Caco-2 (cell line): ENCODE results near the gene RNF151. TPM values are rescaled to one million over a fixed set of nuclear protein-coding genes. Genes with fewer than 3 reads are reported as not detected.

Experiments used
- BruUV-seq: library from RNA; stranded (reverse); fragments of 400-500 nt; replicated peaks from 2 replicates; lab custom pipeline; 2021; lab: Mats Ljungman, UMichigan
- CTCF ChIA-PET: fragments of 300-600 bp; sonication (Branson Sonifier 250); formaldehyde crosslinking; loops from one replicate; lab custom pipeline; 2022; ENCODE audit warnings: antibody characterized with exemption; lab: Charles Lee
- POLR2A ChIA-PET: fragments of 300-600 bp; sonication (Branson Sonifier 250); formaldehyde crosslinking; loops from one replicate; lab custom pipeline; 2022; ENCODE audit warnings: antibody characterized with exemption; lab: Charles Lee
- DNase-seq, 2 experiments: peaks; one replicate each; pipeline versions ENCODE4 v3.0.0 to v3.0.0-alpha.2; 2020 to 2022
- H3K27me3 ChIP-seq: replicated peaks from 2 replicates; pipeline ENCODE4 v1.6.0; 2011; ENCODE audit warnings: low read length; ENCODE audit not compliant: control insufficient read depth, insufficient read depth
- H3K36me3 ChIP-seq: 2 replicates; pipeline ENCODE4 v1.5.1; 2011; ENCODE audit warnings: low read length; ENCODE audit not compliant: control insufficient read depth, insufficient read depth
- H3K4me1 ChIP-seq: fragments of 250-450 bp; sonication (Bioruptor Pico); 2 replicates; pipeline ENCODE4 v1.5.1; 2020; ENCODE audit warnings: mild to moderate bottlenecking
- H3K4me3 ChIP-seq: 2 replicates; pipeline ENCODE4 v1.5.1; 2011; ENCODE audit warnings: low read depth, mild to moderate bottlenecking, control low read depth, low read length
- H3K9me3 ChIP-seq: fragments of 250-450 bp; sonication (Bioruptor Pico); 2 replicates; pipeline ENCODE4 v1.5.1; 2020; ENCODE audit warnings: mild to moderate bottlenecking, moderate library complexity
- H3K27ac Mint-ChIP-seq: one replicate; pipeline ENCODE4 v1.8.0; 2022; ENCODE audit warnings: mixed read lengths; ENCODE audit not compliant: unreplicated experiment
- H3K27me3 Mint-ChIP-seq: one replicate; pipeline ENCODE4 v1.8.0; 2022; ENCODE audit warnings: mixed read lengths; ENCODE audit not compliant: insufficient read depth, unreplicated experiment
- H3K36me3 Mint-ChIP-seq: one replicate; pipeline ENCODE4 v1.8.0; 2022; ENCODE audit warnings: mild to moderate bottlenecking, mixed read lengths; ENCODE audit not compliant: insufficient read depth, unreplicated experiment
- H3K4me1 Mint-ChIP-seq: one replicate; pipeline ENCODE4 v1.8.0; 2022; ENCODE audit warnings: low read depth, mixed read lengths; ENCODE audit not compliant: unreplicated experiment
- H3K4me3 Mint-ChIP-seq: one replicate; pipeline ENCODE4 v1.8.0; 2022; ENCODE audit warnings: mild to moderate bottlenecking, moderate library complexity, mixed read lengths; ENCODE audit not compliant: unreplicated experiment
- H3K9me3 Mint-ChIP-seq: one replicate; pipeline ENCODE4 v1.8.0; 2022; ENCODE audit warnings: mixed read lengths; ENCODE audit not compliant: unreplicated experiment
- CTCF ChIP-seq, 2 experiments: fragments of 200-600 bp in 1 of 2; IDR thresholded peaks; 1 replicate in 1 of 2; 2 replicates in 1 of 2; pipeline versions ENCODE4 v1.5.1 to v1.8.0; 2011 to 2022; ENCODE audit warnings: antibody characterized with exemption in 1 of 2, control low read depth in 1 of 2, inconsistent platforms in 1 of 2, low read depth in 1 of 2, low read length in 1 of 2, mild to moderate bottlenecking in 1 of 2, moderate library complexity in 1 of 2; ENCODE audit not compliant: insufficient read depth in 1 of 2, severe bottlenecking in 1 of 2, unreplicated experiment in 1 of 2
- intact Hi-C: fragments of 100-400 bp; cut with micrococcal nuclease; formaldehyde crosslinking; loops from one replicate; pipeline ENCODE4 v1.10.0; 2022; ENCODE audit not compliant: unreplicated experiment
- total RNA-seq: library from RNA; stranded (reverse); gene quantifications from 2 replicates; pipeline ENCODE4 v1.2.3, GENCODE V29; 2022

RNF151 gene
- total RNA-seq, 1 experiment from 2014 or later: not detected

GRCh38 chr16:1959269-1960039 lies 7.2 kb upstream of the RNF151 start, which contains the start of gene NDUFB10:
TSS of gene NDUFB10 (plus strand) at chr16:1959538. CDS start at chr16:1959625, 87 bp downstream.
- no peaks in the 10 kb centered on the region for H3K27me3 Mint-ChIP-seq
- peak within 1 kb of the TSS; percentile 87 for H3K27ac Mint-ChIP-seq
- H3K4me3 Mint-ChIP-seq: peak within 1 kb of the TSS; percentile 89
- peak within 1 kb of the TSS; percentile 76 for H3K4me3 ChIP-seq
- CTCF ChIA-PET: interaction anchor here (1.2 kb wide), 1 partner anchor 18 kb away, joined by 3 read pairs; no protein-coding TSS in a partner anchor
- BruUV-seq: no TSS peak
- no peaks in the 10 kb centered on the region for H3K9me3 Mint-ChIP-seq
- peak; percentile 46 to 49 for TF ChIP-seq CTCF (IDR thresholded peaks at IDR 0.05; ENCODE audit: insufficient read depth in 1 of 2, low read depth in 1 of 2, low read length in 1 of 2, severe bottlenecking in 1 of 2, unreplicated experiment in 1 of 2)
- intact Hi-C loops: no loop called here
- H3K27me3 ChIP-seq: no peaks in the 10 kb centered on the region
- H3K9me3 ChIP-seq: no peaks in the 10 kb centered on the region
- peaks cover 22% of the 10 kb centered on the region for H3K4me1 Mint-ChIP-seq
- H3K36me3 Mint-ChIP-seq: peaks cover 54% of the 10 kb centered on the region
- DNase-seq: peak; percentile 92 to 96
- H3K36me3 ChIP-seq: peaks cover 8% of the 10 kb centered on the region
- peaks cover 17% of the 10 kb centered on the region for H3K4me1 ChIP-seq
- POLR2A ChIA-PET: no interaction called here

DNA sequence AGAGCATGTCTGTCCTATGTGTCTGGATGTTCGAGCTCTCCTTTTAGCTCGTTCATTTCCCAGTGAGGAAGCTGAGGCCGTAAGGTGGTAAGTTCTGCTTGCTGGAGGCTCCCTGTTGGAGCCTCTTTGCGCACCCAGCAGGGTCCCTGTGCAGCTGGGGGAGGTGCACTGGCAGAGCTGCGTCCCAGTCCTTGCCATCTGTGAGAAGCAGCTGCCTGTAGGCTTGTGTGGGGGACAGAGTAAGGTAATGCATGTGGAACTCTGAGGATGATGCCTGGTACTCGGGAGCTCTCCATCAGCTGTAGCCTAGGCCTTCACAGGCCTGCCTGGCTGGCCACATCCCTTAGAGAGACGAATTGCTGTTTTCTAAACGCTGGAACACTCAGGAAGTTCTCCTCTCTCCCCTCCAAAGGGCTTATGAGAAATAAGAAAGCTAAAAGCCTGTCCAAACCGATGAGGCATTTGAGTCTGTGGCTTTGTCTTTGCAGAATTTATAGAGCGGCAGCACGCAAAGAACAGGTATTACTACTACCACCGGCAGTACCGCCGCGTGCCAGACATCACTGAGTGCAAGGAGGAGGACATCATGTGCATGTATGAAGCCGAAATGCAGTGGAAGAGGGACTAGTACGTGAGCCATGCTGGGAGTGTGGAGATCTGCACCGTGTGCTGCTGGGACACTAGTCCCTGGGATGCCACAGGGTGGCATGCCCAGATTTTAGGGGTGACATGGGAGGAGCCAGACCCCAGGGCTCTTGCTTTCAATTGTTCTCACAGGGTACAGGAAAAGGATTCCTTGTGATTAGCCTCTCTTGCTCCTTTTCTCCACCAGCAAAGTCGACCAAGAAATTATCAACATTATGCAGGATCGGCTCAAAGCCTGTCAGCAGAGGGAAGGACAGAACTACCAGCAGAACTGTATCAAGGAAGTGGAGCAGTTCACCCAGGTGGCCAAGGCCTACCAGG lies 5.7 kb upstream of the RNF151 start:
- Histone ChIP-seq H3K4me3 (peak overlapping the region; percentile 76), H3K27me3 (no peaks in the 10 kb centered on the region), H3K9me3 (no peaks in the 10 kb centered on the region), H3K36me3 (peaks cover 8% of the 10 kb centered on the region), H3K4me1 (peaks cover 17% of the 10 kb centered on the region)
- Mint-ChIP-seq H3K27me3 (no peaks in the 10 kb centered on the region), H3K4me1 (peaks cover 22% of the 10 kb centered on the region), H3K4me3 (peak overlapping the region; percentile 89), H3K9me3 (no peaks in the 10 kb centered on the region), H3K27ac (peak overlapping the region; percentile 87), H3K36me3 (peaks cover 69% of the 10 kb centered on the region)
- ChIA-PET CTCF (no interaction called here), POLR2A (interaction anchor here (0.6 to 1.3 kb wide), 5 partner anchors 11 to 195 kb away, joined by 3 to 7 read pairs (median 3); partner anchors contain the start of genes MSRB1, NUBP2, SPSB3 and TRAF7)
- TSS peak; percentile 23 for BruUV-seq
- intact Hi-C loops: no loop called here
- peak; percentile 43 to 70 for DNase-seq
- no peak for TF ChIP-seq CTCF (IDR thresholded peaks at IDR 0.05; ENCODE audit: insufficient read depth in 1 of 2, low read depth in 1 of 2, low read length in 1 of 2, severe bottlenecking in 1 of 2, unreplicated experiment in 1 of 2)

- no peak overlapping the region for H3K4me3 ChIP-seq
- ChIA-PET POLR2A (interaction anchor here (1.3 kb wide), 1 partner anchor 179 kb away, joined by 3 read pairs; the partner anchor contains the start of genes NUBP2 and SPSB3), CTCF (no interaction called here)
- DNase-seq: no peak
- peaks cover 69% of the 10 kb centered on the region for H3K36me3 Mint-ChIP-seq
- H3K4me1 ChIP-seq: peaks cover 17% of the 10 kb centered on the region
- H3K9me3 Mint-ChIP-seq: no peaks in the 10 kb centered on the region
- no peaks in the 10 kb centered on the region for H3K27me3 ChIP-seq
- H3K4me1 Mint-ChIP-seq: peaks cover 22% of the 10 kb centered on the region
- TF ChIP-seq CTCF (IDR thresholded peaks at IDR 0.05; ENCODE audit: insufficient read depth in 1 of 2, low read depth in 1 of 2, low read length in 1 of 2, severe bottlenecking in 1 of 2, unreplicated experiment in 1 of 2): no peak
- peaks cover 8% of the 10 kb centered on the region for H3K36me3 ChIP-seq
- H3K27ac Mint-ChIP-seq: no peak overlapping the region
- H3K9me3 ChIP-seq: no peaks in the 10 kb centered on the region
- H3K27me3 Mint-ChIP-seq: no peaks in the 10 kb centered on the region
- peak overlapping the region; percentile 89 for H3K4me3 Mint-ChIP-seq
- BruUV-seq: no TSS peak
- intact Hi-C loops: no loop called here
Measured at GRCh38 chr16:1961651-1962067, 5.0 kb upstream of the RNF151 start.
